ENCODE results near the gene PHACTR3.

The PHACTR3 gene

DNA sequence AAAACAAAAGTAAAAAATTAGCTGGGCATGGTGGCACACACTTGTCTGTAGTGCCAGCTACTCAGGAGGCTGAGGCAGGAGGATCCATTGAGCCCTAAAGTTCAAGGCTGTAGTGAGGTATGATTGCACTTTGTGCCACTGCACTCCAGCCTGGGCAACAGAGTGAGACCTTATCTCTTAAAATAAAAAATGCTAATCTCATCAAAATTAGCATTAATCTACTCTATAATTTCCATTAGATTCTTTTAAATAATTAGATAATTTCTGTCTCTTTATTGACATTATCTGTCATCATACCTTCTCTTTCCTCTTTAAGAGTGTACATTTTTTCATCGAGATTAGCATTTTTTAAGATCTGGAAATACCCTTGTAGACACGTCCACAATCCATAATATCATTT lies 48.0 kb downstream of the PHACTR3 start:
- no peak for DNase-seq

DNA sequence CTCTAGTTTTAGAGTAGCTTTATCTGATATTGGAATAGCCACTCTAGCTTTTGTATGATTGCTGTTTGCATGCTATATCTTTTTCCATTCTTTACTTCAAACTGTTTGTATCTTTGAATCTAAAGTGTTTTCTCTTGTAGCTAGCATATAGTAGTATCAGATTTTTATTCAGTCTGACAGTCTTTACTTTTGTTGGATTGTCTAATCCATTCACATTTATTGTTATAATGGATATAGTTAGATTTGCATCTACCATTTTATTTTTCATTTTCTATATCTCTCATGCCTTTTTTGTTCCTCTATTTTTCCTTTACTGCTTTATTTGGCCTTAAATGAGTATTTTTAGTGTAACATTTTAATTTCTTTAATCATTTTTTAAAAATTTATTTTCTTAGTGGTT lies 52.1 kb downstream of the PHACTR3 start:
- DNase-seq: no peak

DNA sequence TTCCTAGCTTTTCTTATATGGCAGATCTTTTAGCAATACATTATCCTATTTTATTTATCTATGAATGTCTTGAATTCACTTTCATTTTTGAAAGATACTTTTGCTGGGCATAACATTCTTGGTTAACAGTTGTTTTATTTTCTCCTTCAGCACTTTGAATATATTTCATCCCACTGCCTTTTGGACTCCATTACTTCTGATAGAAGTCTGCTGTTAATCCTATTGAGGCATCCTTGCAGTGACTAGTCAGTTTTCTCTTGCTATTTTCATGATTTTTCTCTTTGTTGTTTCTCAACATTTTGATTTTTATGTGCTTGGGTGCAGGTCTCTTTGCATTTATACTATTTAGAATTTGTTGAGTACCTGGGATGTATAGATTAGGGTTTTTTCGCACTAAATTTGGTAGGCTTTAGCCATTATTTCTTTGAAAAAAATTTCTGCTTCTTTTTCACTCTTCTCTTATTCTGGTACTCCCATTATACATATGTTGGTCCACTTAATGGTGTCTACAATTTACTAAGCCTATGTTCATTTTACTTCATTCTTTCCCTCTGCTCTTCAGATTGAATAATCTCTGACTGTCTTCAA lies 53.2 kb downstream of the PHACTR3 start:
- no peak for DNase-seq

DNA sequence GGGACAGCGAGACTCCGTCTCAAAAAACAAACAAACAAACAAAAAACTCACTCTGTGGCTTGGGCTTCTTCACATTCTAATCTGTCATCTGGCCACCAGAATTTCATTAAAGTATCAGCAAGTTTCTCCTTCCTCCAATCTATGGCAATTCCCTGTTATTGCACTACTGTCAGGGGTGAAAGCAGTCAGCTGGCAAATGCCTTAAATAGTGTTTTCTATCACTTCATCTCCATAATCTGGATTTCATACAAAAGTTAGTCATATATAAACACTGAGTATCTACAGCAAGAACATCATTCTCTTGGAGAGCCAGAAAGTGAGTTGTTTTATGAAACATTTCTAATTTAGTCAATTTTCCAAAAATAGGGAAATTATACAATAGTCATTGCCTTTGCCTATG lies 56.1 kb downstream of the PHACTR3 start:
- DNase-seq: no peak

DNA sequence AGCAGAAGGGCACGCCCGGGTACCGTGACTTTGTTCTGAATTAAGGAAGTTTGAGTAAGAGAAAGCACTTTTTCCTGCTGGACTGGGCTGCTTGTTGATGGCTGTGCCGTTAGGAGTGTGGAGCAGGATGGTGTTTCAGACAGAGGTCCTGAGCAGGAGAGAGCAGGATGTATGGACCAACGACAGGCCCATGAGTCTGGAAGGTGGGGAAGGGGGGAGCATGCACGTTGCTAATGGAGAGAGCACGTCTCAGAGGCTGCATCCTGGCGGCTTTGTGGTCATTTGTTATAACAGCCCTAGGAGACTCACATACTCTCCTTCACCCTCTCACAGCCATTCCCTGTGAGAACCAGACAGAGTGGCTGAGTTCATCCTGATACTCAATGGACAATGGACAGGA lies 56.8 kb downstream of the PHACTR3 start:
- no peak for DNase-seq

DNA sequence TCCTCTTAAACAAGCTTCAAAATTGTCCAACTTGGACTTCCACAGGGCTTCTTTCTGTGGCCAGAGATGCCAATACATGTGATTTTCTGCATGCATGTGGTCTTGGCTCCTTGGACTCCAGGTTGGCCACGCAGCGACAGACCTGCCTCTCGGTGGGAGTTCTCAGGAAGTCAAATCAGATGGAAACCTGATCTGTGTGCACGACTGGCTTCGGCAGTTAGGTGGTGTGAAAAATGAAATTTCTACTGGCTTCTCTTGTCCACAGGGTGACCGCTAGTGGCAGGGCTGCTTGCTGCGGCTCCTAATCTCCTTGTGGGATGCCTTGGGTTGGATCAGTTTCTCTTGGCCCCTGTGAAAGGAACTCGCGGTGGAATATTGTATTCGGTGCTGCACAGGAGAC lies 57.3 kb downstream of the PHACTR3 start:
- DNase-seq: no peak

DNA sequence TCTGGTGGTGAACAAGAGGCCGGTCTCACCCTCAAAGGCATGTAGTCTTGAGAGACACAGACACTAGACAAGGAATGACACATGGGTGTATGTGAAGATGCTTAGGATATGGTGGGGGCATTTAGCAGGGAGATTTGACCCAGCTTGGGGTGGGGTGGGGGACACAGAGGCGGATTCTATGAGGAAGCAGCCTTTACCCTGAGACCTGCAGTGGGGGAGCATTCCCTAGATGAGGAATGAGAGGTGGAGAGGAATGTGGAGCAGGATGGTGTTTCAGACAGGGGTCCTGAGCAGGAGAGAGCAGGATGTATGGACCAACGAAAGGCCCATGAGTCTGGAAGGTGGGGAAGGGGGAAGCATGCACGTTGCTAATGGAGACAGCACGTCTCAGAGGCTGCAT lies 57.8 kb downstream of the PHACTR3 start:
- no peak for DNase-seq

DNA sequence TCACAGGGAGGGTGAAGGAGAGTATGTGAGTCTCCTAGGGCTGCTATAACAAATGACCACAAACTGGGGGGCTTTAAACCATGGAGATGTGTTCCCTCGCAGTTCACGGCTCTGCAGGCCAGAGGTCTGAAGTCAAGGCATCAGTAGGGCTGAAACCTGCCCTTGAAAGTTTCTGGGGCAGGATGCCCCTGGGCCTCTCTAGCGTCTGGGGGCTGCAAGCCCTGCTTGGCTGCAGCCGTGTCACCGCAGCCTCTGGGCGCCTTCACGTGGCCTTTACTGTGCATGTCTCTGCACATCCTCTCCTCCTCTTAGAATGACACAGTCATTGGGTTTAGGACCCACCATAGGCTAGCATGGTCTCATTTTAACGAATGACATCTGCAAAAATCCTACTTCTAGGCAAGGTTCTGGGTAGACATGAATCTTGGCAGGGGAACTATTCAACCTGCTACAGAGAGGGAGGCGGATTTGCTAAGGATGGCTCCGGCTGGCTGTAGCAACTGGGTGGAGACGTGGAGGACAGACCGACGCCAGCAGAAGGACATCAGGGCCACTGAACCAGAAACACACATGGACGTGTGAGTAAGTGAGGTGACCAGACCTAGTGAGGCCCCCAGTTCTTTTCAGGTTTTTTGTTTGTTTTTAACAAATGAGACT lies 58.6 kb downstream of the PHACTR3 start:
- DNase-seq: no peak

DNA sequence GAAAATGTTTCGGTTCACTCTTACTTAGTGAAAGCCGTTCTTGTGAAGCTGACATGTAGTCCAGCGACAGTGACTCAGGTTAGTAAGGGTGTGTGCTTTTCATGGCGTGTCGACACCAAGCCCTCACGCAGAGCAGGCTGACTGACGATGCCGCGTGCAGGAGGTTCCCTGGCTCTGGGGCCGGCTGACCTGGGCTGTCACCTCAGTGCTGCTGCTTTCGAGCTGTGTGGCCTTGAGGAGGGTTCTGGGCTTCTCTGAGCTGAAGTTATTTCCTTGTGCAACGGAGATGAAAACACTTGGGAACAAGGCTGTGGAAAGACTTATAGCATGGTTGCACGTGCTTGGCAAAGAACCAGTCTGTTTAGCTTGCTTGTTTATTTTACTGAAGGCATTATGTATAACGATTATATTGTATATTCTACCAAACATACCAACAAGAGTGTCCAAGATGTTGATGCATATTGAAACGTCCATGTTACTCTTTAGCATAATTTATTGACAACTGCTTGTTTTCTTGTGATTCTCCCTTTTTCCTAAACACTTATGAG lies 59.2 kb downstream of the PHACTR3 start:
- DNase-seq: no peak

DNA sequence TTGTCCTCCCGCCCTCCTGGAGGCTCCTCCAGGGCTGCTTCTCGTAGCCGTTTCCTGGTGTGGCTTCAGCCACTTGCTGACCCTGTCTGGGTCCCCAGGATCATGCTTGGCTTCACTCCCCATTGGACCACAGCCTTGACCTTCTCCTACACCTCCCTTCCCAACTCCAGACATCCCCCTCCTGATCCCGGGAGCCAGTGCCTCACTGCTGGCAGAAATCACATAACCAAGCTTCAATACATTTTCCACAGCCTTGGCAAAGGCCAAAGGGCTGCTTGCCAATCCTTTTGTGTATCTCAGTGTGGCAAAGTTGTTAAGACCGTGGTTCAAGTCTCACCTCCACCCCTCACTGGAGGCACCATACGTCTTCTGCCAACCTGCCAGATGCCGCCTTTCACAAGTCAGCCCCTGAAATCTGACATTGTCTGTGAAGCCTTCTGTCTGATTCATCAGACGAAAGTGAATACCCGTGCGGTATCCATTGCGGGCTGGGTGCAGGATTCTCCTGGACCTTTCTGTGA lies 60.1 kb downstream of the PHACTR3 start:
- DNase-seq: no peak

DNA sequence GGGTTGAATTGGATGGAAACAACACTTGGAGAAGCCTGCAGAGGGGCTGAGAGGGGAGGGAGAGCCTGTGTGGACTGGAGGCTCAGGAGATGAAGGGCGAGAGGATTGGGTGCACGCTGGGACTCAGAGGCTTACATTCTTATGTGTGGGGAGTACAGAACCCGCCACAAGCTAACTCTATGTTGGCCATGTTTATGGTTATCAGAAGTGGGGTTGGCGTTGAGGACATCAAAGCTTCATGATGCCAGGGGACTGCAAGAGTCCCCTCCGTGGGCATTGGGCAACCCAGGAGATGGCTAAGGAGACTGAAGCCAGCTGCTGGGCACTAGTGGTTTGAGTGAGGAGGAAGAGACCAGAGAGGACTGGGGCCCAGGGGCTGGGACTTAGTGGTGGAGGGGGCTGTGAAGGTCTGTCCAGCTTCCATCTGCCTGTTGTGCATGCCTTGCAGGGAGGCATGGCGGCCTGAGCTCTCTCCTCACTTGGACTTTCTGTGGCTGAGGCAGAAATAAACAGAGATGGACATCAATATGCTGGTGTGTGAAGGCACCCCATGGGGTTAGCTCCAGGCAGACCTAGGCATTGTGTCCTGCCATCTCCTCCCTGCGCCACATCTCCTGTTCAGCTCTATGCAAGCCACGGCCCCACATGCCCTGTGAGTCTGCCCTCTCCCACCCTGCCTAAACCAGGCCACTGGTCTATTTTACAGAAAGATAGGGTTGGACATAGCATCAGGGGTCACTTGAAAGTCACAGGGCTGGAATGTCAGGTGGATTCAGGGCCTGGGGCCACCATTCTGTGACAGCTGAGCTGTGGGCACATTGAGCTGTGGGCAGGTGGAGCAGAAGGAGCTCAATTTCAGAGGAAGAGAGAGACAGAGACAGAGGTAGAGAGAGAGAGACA lies 61.6 kb downstream of the PHACTR3 start:
- DNase-seq: no peak

DNA sequence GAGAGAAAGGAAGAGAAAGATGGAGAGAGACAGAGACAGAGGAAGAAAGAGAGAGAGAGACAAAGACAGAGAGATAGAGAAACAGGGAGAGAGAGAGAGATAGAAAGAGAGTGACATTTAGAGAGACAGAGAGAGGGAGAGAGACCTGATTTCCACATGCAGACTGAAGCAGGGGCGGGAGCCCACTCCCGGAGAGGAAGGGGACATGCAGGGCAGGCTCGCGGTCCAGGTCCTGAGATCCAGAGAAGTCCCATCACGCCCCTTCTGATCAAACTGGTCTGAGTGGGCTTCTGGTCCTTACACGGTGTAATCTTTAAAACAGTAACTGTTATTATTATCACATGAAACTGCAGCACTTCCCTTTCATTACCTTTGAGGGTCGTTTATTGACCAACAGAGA lies 62.2 kb downstream of the PHACTR3 start:
- no peak for DNase-seq

DNA sequence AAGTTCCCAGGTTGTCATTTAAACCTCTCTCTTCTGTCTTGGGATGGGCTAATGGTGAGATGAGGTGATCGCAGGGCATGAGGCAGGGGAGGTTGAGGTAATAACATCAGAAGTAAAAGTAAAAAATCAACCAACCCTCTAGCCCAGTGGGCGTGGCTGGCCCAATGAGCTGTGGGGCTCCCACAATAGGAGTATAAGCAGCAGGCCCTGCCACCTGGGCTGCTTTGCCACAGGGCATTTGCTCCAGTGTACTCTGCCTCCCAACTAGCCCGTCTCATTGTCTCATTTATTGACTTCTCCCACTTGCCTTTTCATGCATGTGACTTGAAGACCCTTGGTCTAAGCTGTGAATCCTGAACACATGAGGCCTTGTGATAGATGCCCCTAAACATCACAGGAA lies 62.8 kb downstream of the PHACTR3 start:
- no peak for DNase-seq

DNA sequence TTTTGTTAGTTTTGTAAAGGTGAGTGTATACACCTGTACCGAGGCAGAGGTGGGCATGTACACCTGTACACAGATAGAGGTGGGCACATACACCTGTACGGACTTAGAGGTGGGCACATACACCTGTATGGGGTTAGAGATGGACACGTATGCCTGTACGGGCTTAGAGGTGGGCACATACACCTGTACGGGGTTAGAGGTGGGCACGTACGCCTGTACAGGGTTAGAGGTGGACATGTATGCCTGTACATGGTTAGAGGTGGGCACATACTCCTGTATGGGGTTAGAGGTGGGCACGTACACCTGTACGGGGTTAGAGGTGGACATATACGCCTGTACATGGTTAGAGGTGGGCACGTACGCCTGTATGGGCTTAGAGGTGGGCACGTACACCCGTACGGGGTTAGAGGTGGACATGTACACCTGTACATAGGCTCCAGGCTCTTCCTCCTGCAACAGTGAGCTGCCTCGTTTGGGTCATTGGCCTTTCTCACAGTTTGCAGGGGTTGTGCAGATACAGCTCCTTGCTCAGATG lies 63.7 kb downstream of the PHACTR3 start:
- DNase-seq: no peak

DNA sequence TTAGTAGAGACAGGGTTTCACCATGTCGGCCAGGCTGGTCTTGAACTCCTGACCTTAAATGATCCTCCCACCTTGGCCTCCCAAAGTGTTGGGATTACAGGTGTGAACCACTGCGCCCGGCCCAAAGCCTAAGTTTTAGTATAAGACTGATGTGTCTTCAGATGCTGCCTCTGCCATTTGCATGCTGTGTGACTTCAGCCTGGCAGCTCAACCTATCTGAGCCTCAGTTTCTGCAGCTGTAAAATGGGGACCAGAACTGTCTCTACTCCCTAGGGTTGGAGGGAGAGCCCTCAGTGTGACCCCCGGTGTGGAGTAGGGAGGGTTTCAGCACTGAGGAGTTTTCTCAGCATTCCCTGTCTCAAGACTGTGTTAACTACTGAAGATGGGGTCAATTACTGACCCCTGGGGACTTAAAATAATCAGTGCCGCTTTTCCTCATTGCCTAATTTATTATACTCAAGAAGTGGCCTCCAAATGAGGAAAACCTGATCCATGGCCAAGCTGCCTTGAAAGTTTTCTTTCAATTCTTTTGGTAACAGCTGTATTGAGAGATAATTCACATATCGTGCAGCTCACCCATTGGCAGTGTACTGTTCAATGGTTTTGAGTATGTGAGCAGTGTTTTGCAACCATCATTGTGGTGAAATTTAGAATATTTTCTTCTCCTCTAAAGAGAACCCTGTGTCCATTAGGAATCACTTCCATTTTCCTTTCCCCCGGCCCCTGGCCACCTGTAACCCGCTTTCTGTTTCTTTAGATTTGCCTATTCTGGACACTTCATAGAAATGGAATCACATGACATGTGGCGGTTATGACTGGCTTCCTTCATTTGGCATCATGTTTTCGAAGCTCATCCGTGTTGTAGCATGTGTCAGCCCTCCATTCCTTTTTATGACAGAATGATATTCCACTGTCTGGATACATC lies 64.8 kb downstream of the PHACTR3 start:
- no peak for DNase-seq

DNA sequence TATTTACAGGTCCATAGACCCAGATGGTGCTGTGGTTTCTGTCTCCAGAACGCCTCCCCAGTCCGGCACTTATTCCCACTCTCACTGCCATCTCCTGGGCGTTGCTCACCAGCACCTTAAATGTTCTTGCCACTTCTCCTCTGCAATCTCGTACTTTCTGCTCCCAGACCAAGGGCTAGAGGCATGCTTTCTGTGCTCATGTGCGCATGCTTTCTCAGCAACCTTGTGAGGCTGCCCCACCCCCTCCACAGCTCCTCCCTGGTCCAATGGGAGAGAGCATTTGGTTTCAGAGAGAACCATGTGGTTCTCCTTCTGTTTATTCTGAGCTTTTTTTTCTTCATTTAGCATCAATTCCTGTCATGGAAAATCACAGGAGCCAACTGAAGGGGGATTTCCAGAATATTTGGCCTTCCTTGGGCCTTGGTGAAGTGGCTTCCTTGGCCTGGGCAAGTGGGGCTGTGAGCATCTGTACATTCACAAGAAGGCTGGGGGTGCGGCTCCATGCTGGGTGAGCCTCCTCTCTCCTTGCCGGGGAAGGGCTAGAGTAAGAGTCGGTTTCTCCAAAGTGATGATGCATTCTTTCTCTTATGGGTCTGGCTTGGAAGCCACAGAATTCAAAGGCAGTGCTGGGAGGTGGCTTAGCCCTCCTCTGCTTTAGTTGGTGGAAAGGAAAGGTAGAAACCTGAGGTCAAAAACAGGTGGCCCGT lies 66.6 kb downstream of the PHACTR3 start:
- no peak for DNase-seq

DNA sequence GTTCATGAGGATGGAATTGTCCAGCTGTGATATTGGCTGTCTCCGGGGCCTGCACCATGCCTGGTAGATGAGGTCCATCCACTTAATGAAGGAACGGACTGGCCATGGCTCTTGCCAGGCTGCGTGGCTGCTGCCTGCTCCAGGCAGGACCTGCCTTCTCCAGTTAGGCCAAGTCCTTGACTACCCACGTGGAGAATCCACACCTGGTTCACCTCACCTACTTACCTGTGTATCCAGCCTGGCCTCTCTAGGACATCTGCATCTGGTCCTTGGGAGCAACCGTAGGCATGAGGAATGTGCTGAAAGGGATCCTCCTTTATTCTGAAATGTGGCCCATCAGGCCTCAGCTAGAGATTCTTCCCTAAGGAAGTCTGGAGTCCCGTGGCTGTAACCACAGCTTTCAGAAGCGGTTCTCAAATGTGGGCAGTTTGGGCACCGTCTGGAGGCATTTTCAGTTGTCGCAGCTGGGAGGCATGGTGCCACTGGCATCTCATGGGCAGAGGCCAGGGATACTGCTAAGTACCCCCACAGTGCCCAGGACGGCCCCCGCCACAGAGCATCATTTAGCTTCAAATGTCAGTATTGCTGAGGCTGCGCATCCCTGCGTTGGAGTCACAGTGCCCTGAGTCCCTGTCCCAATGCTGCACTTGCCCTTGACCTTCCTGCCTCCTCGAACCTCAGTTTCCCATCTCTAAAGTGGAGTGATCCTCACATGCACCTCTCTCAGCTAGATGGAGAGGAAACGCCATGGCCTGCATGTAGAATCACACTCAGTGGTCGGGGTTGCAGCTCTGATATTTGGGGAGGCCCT lies 67.5 kb downstream of the PHACTR3 start:
- DNase-seq: no peak

DNA sequence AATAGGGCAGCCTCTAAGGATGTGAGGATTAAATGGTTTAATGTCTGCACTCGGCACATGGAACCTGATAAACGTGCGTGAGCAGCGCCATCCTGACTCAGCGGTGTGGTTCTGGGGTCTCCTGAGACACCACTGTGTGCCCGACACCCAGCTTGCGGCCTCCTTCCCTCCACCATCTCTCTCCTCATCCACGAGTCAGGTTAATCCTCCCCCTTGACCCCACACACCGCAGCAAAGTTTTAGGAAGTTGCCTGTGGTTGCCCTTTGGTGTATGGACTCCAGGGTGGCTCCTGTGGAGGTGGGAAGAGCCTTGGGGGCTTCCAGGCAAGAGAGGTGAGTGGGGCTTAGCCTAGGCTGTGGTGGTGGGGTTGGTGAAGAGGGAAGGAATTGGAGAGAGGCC lies 68.2 kb downstream of the PHACTR3 start:
- no peak for DNase-seq

DNA sequence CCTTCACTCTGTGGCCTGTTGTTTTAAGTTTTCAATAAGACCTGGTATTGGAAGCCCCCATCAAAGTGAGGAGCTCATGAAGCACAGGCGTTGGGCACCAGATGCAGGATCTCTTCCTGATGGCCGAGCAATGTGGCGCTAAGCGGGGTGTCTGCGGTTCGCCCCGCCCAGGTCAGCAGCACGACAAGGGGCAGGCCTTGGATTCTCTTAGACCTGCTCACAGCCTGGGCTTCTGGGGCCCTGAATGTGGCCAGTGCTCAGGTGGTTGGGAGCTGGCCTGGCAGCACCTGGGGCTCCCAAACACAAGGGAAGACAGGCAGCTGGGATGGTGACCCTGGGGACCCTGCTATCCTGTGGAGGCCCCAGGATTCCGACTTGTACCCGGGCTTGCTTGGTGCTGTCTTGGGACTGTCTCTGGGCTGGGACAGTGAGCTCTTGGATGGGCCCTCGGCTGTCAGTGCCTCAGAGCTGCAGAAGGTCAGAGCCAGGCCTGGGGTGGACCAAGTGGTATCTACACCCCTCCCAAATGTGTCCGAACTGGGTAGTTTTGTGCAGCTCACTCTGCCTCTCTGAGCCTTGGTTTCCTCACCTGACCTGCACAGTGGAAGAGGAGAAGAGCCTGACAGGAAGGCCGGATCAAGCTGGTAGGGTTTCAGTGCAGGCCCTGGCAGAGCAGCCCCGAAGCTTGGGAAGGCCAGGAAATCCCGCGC lies 69.1 kb downstream of the PHACTR3 start:
- no peak for DNase-seq

DNA sequence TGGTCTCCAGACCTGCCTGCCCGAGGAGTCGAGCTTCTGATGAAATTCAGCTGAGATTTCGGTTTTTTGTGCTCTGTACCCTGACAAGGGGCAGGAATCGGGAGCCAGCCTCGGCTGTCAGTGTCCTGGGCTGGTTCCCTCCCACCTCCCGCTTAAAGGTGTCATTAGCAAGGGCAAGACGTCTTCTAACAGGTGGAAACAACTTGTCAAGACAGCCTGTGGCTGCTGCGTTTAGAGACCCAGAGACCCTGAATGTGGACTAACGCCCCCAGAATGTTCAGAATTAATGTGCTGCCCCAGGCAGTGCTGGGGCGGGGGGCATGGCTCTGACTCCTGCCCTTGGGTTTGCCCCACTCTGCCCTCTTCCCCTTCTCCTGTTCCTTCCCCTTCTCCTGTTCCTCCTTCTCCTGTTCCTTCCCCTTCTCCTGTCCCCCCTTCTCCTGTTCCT lies 69.7 kb downstream of the PHACTR3 start:
- DNase-seq: no peak
